ENCODE data around the gene ANO6.
"Not testable (repeated sequence)": the region's sequence is repeated elsewhere in the genome, so short reads cannot be mapped to it uniquely, and the experiment has no call there.

Gene ANO6

GRCh38 chr12:45212064-45212463 lies 3.8 kb upstream of the ANO6 start:
- DNase-seq = no peak

GRCh38 chr12:45213107-45213506 lies 2.8 kb upstream of the ANO6 start:
- no peak for DNase-seq

DNA sequence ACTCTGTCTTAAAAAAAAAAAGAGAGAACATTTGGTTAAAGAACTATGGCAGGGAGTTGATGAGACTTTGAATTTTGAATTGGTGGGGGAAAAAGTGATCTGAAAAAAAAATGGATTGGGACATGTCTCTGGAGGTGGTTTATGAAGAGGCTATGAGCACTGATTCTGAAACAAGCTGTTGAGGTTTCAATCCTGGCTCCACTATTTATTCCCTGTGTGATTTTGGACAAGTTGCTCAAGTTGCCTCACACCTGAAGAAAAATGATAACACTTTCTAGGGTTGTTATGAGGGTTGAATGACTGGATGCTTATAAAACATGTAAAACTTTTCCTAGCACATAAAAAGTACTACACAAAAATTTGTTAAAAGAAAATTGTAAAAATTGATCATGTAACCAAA lies 1.8 kb upstream of the ANO6 start:
- no peak for DNase-seq

DNA sequence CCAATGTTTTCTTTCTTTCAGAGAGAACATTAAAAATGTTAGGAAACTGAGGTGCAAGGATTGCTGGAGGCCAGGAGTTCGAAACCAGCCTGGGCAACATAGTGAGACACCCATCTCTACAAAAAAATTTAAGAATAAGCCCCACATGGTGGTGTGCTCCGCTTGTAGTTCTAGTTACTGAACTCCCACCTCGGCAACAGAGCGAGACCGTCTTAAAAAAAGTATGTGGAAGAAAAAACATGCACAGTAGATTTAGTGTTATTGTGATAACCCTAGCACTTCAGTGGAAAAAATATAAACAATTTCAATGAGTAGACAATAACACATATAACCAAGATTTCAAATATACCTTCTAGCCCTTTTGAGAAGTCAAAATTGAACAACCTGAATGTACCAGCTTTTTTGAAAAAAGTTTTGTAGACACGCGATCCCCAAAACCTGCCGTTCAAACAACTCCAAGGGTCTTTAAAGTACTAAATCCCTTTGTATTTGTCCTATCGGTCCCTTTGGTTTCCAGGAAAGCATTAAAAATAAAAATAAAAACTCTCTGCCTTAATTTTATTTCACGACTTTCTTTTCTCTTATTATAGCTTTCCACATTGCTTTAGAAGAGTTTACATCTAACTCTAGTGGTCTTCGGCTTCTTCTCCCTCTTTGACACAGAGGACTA lies 1.0 kb upstream of the ANO6 start:
- DNase-seq = no peak

DNA sequence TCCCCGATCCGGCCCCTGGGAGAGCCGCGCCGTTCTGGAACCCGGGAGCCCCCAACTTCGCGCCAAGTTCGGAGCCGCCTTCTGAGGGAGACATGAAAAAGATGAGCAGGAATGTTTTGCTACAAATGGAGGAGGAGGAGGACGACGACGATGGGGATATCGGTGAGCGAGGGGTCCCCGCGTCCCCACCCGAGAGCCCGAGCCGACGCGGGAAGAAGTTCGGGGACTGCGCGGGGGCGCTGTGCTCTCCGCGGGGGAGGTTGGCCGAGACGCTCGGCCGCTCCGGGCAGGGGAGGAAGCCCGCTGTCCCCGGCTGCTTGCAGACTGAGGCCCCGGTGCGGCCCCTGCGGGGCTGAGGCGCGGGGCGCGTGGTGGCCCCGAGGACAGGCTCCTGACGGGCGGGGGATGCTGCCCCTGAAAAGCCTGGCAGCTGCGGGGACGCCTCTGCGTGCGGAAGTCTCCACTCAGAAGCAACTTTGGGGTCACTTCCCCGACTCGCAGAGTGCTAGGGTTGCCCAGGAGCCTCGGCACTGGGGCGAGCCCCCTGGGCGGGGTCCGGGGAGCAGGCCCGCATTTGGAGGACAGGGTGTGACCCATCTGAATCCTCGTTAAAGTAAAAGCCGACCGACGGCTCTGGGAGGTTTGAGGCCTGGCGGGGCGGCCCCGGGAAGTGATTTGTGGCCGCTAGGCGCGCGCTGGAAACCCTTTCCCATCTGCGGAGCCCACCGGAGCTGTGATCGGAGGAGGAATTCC lies 511 bp downstream of the ANO6 start:
- DNase-seq = no peak

- no peak for DNase-seq
Observed at GRCh38 chr12:45216983-45217485, 1.1 kb downstream of the ANO6 start.

GRCh38 chr12:45217846-45218245 lies 2.0 kb downstream of the ANO6 start:
- no peak for DNase-seq

DNA sequence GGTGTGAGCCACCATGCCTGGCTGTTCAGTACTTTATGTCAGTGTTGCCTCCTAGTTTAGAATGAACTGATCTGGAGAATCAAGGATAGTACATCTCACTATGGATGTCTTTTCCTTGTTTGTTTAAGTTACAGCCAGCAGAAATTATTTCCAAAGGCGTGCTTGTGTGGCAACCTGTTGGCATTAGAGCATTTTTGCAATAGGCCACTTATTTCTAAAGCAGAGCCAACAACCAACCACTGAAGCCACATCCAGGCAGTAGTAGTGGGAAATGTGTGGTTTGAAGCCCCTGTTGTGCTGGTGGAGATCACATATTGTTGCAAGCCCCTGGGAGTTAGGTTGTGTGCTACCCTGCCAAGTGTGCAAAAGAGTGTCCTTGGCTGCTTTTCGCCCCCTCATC lies 3.7 kb downstream of the ANO6 start:
- DNase-seq = no peak

GRCh38 chr12:45220363-45220931 lies 4.6 kb downstream of the ANO6 start:
- no peak for DNase-seq

DNA sequence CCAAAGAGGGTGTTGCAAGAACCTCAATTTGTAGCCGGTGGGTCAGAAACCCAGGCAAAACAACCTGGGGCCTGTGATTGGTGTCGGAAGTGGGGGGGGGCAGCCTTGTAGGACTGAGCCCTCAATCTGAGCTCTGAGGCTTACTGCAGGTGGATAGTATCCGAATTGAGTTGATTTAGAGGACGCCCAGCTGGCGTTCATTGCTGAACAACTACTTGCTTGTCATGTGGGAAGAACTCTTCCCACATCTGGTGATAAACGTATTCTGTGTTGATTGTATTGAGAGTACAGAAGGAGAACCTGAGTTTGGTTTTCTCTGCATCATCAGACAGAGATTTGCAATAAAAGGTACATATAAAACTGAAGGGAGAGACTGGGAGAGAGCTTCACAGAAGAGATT lies 5.1 kb downstream of the ANO6 start:
- no peak for DNase-seq

DNA sequence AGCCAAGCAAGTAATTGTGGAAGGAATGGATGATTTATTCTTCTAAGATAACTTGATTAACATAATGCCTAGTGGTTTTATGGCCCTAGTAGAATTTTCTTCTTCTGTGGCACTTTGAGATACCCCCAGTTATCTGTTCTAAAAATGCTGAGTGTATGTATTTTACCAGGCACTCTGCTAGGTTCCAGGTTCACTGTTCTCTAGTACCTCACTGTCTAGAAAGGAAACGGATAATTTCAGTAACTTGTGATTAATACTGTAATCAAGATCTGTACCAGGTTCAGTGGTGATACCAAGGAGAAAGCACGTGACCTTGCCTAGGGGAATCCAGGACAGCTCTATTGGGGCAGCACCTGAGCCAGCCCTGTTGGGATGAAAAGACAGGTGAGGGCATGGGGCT lies 8.0 kb downstream of the ANO6 start:
- DNase-seq = no peak

DNA sequence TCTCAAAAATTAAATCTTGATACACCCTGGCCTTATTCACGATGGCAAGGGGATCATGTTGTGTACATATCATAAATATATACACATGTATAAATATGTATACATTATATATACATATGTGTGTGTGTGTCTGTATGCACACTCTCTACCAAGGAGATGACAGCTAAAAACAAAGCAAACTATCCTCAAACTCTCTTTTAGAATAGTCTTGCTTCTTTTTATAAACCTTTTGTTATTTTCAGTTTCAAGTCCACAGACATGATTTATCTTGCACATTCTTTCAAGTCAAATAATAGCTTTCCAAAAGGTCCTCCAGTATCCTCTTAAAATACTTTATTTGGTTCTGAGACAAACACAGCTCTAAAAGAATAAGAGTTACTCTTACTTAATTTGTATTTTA lies 8.4 kb downstream of the ANO6 start:
- no peak for DNase-seq

GRCh38 chr12:45226021-45226420 lies 10.1 kb downstream of the ANO6 start:
- no peak for DNase-seq

- DNase-seq = no peak
Observed at GRCh38 chr12:45227316-45228067, 11.6 kb downstream of the ANO6 start.

DNA sequence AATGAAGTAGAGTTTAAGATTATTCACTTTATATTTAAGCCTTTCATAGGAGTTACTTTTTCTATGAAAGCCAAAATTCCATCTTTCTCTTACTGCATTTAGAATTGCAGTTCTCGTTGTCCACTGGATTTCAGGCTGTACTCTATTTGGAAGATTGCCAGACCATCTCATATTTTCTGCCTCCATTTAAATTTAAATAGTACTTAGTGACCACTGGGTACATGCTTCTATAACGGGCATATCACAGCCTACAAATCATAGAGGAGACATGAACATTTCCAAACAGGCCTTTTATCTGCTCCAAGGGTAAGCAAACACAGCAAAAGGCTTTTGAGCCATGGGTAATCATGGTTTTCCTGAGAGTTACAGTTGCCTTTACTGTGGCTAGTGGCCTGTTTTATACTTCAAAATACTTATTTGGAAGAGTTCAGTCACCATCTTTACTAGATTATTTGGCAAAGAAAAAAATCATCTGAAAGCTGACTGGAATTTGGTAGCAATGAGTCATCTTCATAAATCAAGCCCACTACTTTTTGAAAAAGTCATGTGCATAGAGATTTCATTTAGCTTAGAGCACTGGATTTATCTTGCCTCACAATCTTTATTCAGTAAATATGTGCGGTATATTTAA lies 15.7 kb downstream of the ANO6 start:
- DNase-seq = no peak

- no peak for DNase-seq
Observed at GRCh38 chr12:45232146-45232755, 16.4 kb downstream of the ANO6 start.

DNA sequence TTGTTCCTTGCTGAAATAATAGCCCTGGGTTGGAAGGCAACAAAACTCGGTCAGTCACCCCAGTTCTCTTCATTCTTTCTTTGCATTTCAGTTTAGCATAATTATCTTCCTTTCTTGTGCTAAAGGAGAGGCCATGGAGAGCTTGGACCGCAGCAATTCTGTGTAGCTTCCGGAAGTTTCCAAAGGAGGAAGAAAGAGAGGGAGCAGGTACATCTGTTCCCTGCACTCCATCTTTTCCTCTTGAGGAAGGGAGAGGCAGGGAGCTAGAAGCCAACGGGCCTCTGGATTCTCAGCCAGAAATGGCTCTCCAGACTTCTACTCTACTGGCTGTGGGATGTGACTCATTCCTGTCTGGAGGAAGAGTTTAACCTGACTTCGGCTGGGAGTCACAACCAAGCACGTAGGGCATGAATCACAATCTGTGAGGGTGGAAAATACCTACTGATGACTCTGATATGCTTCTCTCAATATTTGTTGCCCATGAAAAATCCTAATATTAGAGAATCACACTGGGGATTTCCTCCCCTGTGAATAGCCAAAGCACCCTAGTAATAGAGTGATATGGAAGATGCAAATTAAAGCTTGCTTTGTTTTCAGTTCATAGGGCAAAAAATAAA lies 17.0 kb downstream of the ANO6 start:
- no peak for DNase-seq

DNA sequence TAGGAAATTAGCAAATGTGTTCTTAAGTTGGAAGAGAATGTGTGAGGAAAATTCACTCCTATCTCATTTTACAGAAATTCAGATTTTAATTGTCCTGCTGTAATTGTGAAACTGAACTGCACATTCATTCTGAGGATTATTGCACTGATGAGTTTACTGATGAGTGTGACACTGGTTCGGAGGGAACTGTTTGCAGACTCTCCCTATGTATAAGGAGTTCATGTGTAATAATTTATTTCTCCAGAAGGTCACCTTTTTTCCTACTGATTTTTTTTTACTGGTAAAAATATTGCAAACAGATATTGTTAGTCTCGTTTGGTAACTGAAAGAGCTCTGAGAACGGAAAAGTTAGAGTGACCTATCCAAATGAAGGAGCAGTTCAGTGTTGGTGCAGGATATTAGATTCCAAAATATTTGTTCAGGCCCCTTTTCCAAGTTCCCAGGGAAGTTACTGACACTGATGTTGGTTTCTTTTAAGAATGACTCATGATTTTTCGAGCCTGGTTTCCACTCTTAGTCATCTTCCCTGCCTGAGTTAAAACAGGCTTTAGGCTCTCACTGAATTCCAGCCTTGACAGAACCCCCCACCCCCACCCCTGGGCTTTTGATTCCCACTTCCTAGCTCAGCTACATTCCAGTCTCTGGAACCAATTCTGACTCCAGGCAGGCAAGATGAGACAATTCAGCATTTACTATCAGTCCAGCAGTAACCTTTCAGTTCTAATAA lies 18.4 kb downstream of the ANO6 start:
- no peak for DNase-seq

DNA sequence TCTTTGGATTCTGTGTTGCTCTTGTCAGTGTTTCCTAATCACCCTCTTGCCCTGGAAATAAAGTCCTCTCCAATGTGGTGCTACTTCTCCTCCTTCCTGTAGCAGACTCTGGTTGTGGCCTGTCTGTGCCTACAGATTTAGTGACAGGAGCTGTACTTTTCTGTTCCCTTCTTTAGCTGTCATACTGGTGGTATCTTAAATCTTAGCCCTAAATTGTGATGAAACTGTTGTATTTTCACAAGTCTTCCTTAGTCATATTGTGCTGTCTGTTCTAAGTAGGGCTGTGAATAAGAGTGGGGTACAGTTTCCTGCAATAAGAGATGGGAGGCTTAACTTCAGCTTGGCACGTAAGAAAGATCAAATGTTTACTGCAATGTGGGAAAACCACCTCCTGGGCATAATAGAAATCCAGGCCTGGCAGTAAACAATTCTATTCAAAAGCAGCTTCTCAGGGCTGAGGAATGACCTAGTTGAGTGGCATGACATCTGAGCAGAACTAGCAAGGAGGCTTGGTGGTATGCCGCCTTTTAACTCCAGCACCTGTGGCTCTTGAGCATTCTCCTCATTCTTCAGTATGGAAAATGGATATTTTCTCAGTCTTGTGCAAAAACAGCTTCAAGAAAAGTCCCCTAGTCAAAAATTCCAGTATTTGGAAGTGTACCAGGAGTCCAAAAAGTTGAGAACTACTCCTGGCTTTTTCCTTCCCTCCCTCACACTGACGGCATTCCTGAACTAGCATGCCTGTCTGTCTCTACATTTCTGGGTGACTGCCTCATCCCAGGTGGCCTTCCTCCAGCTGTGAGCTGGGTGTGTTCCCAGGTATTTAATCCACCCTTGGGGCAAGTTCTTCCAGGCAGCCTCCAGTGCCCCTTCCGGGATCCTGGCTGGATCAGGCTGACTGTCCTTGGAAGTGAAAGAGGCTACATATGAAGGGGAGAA lies 19.5 kb downstream of the ANO6 start:
- no peak for DNase-seq

- DNase-seq = not testable (repeated sequence)
Observed at GRCh38 chr12:45236383-45236782, 20.5 kb downstream of the ANO6 start.
